ENCODE measurements around the gene YWHAQ.

- TF ChIP-seq EZH2phosphoT487 (IDR thresholded peaks at IDR 0.05) (no peak), CTCF (IDR thresholded peaks at IDR 0.05) (no peak), EZH2 (IDR thresholded peaks at IDR 0.05) (no peak)
Observed at GRCh38 chr2:9657731-9658130, 26.9 kb upstream of the YWHAQ start.

Measured in neural progenitor cell (in vitro differentiated cells).